Mesenteric fat pad (tissue), 1 donor: Measurements from ENCODE around the gene GFM1. TPM values are rescaled to one million over a fixed set of nuclear protein-coding genes. Genes with fewer than 3 reads are reported as not detected.

Experiments used
- DNase-seq: peaks from one replicate; pipeline ENCODE4 v3.0.0-alpha.2; 2020; ENCODE audit warnings: low spot score
- total RNA-seq: library from RNA; stranded (reverse); fragmentation: NEBNext Ultra II Directional; extraction: Animal tissue kit (Norgen Biotek cat#: 25700); gene quantifications from one replicate; pipeline ENCODE4 v1.2.1, GENCODE V29; 2021
- donor health status: DM: yes; HTN: yes; CAD: no.

The GFM1 gene
- total RNA-seq, 1 donor from 2014 or later: 60.1 TPM

- DNase-seq: no peak
These were observed 79.7 kb downstream of the GFM1 start for GRCh38 chr3:158723991-158724390.

- DNase-seq: no peak
These were observed 81.2 kb downstream of the GFM1 start for GRCh38 chr3:158725348-158726011.

GRCh38 chr3:158727206-158728060 is 83.1 kb downstream of the GFM1 start:
- no peak for DNase-seq

- DNase-seq: no peak
These were observed 83.7 kb downstream of the GFM1 start for GRCh38 chr3:158728061-158728377.

GRCh38 chr3:158728851-158729250 is 84.5 kb downstream of the GFM1 start:
- DNase-seq: no peak

GRCh38 chr3:158731486-158731885 is 87.2 kb downstream of the GFM1 start:
- DNase-seq: no peak

- peak; percentile 93 for DNase-seq
These were observed 87.9 kb downstream of the GFM1 start, which contains the start of gene RARRES1 for GRCh38 chr3:158731938-158732855. Gene RARRES1 (minus strand): TSS chr3:158732457. CDS start chr3:158732415, 42 bp downstream.

GRCh38 chr3:158732856-158733200 is 88.5 kb downstream of the GFM1 start:
- DNase-seq: no peak

- no peak for DNase-seq
These were observed 89.3 kb downstream of the GFM1 start for GRCh38 chr3:158733656-158734055.

GRCh38 chr3:158735296-158736033 is 91.1 kb downstream of the GFM1 start:
- no peak for DNase-seq

- DNase-seq: no peak
These were observed 93.1 kb downstream of the GFM1 start for GRCh38 chr3:158737410-158737809.

GRCh38 chr3:158737976-158738615 is 93.8 kb downstream of the GFM1 start:
- no peak for DNase-seq

- DNase-seq: no peak
These were observed 94.3 kb downstream of the GFM1 start for GRCh38 chr3:158738653-158739052.

- no peak for DNase-seq
These were observed 94.8 kb downstream of the GFM1 start for GRCh38 chr3:158739078-158739477.

GRCh38 chr3:158739661-158740060 is 95.3 kb downstream of the GFM1 start:
- DNase-seq: no peak

Other genes with a start within 250 kb of the GFM1 start
- gene MLF1, start 73.3 kb upstream of the GFM1 start, total RNA-seq: 6.6 TPM
- gene LXN, start 28.1 kb downstream of the GFM1 start, total RNA-seq: 30.3 TPM
- gene RARRES1, start 87.9 kb downstream of the GFM1 start, total RNA-seq: 578 TPM
- gene MFSD1, start 157.5 kb downstream of the GFM1 start, total RNA-seq: 114 TPM